Loucy (cell line): Measurements from ENCODE around the gene ASCC2.

Experiments used
- CTCF ChIP-seq: fragments of 200-600 bp; sonication (generic); conservative IDR thresholded peaks from 2 replicates; pipeline ENCODE4 v1.5.1; 2014; ENCODE audit warnings: mild to moderate bottlenecking, antibody characterized with exemption, low read length
- EZH2phosphoT487 ChIP-seq: fragments of 200-600 bp; IDR thresholded peaks from 2 replicates; pipeline ENCODE4 v1.6.1; 2018; ENCODE audit warnings: antibody characterized with exemption, mild to moderate bottlenecking, moderate library complexity, borderline replicate concordance

DNA sequence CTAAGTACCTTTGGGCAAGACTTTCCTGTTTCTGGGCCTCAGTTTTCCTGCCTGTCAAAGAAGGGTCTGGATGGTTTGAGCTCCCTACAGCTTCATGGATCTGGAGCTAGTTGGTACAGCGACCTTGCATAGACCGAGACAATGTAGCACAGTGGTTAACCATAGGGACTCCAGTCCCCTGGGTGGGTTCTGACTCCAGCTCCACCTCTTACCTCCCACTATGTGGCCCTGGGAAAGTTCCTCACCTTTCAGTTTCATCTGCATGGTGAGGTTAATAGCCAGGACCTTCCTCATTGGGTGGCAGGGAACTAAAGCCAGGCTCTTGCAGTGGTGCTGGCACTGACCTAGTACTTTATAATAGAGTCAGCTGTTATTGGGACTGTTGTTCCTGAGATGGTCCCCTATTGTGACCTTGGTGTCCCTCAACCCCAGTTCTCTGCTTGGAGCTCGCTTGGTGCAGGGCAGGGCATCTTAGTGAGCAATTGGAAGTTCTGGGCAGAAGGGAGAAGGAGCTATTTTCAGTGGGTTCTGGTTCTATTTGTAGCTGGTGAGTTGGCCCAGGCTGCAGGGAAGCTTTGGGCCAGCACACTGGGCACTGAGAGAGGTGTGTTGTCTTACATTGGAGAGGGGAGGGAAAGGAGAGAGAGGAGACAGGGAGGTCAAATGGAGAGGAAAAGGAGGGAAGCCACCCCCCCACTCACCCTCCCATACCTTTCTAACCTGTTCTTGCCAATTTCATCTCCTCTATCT lies 34.2 kb upstream of the ASCC2 start:
- TF ChIP-seq CTCF (no peak), EZH2phosphoT487 (no peak)
